ENCODE measurements around the gene CCDC91.

GRCh38 chr12:28202374-28203130, 12.3 kb downstream of the CCDC91 start:
- TF ChIP-seq POLR2A (IDR thresholded peaks at IDR 0.05; ENCODE audit: low read depth, low read length) (no peak), POLR2AphosphoS5 (IDR thresholded peaks at IDR 0.05; ENCODE audit: low read depth, low read length) (no peak), SPI1 (IDR thresholded peaks at IDR 0.05; ENCODE audit: low read depth, low read length) (no peak), TAF1 (IDR thresholded peaks at IDR 0.05; ENCODE audit: low read depth, low read length) (no peak), POU2F2 (IDR thresholded peaks at IDR 0.05; ENCODE audit: low read depth, low read length) (no peak), PAX5 (IDR thresholded peaks at IDR 0.05; ENCODE audit: insufficient read depth, low read length, severe bottlenecking) (no peak)
